ENCODE data around the gene SNRNP35.
A peak's percentile ranks its signal among the peaks of the same experiment; 100 is the strongest.
"Not testable (repeated sequence)": the region's sequence is repeated elsewhere in the genome, so short reads cannot be mapped to it uniquely, and the experiment has no call there.

Gene SNRNP35

GRCh38 chr12:123449856-123450255, 8.1 kb upstream of the SNRNP35 start:
- no peak for DNase-seq

- DNase-seq = no peak
These were observed 7.3 kb upstream of the SNRNP35 start for GRCh38 chr12:123450636-123451035.

GRCh38 chr12:123452276-123452550, 5.7 kb upstream of the SNRNP35 start:
- not testable (repeated sequence) for DNase-seq

- DNase-seq = no peak
These were observed 4.8 kb upstream of the SNRNP35 start for GRCh38 chr12:123453165-123453564.

- DNase-seq = not testable (repeated sequence)
These were observed 5.2 kb downstream of the SNRNP35 start for GRCh38 chr12:123463174-123463573.

- DNase-seq = no peak
These were observed 7.1 kb downstream of the SNRNP35 start for GRCh38 chr12:123465084-123465483.

GRCh38 chr12:123468786-123469185, 10.8 kb downstream of the SNRNP35 start:
- no peak for DNase-seq

GRCh38 chr12:123469978-123470377, 12.0 kb downstream of the SNRNP35 start:
- no peak for DNase-seq

- peak; percentile 38 for DNase-seq
These were observed 13.6 kb downstream of the SNRNP35 start for GRCh38 chr12:123471374-123472068.

GRCh38 chr12:123472438-123472849, 14.5 kb downstream of the SNRNP35 start:
- no peak for DNase-seq

GRCh38 chr12:123474485-123475245, 16.7 kb downstream of the SNRNP35 start:
- DNase-seq = no peak

GRCh38 chr12:123475246-123475703, 17.3 kb downstream of the SNRNP35 start:
- no peak for DNase-seq

- no peak for DNase-seq
These were observed 20.1 kb downstream of the SNRNP35 start for GRCh38 chr12:123478069-123478468.

GRCh38 chr12:123478762-123479161, 20.8 kb downstream of the SNRNP35 start:
- no peak for DNase-seq

- DNase-seq = no peak
These were observed 21.7 kb downstream of the SNRNP35 start for GRCh38 chr12:123479442-123480180.

- not testable (repeated sequence) for DNase-seq
These were observed 23.3 kb downstream of the SNRNP35 start for GRCh38 chr12:123481251-123481650.

- DNase-seq = no peak
These were observed 24.9 kb downstream of the SNRNP35 start for GRCh38 chr12:123482876-123483275.

- DNase-seq = no peak
These were observed 25.8 kb downstream of the SNRNP35 start for GRCh38 chr12:123483602-123484248.

GRCh38 chr12:123485756-123486155, 27.8 kb downstream of the SNRNP35 start:
- no peak for DNase-seq

GRCh38 chr12:123487428-123487827, 29.5 kb downstream of the SNRNP35 start:
- DNase-seq = no peak

- no peak for DNase-seq
These were observed 30.7 kb downstream of the SNRNP35 start for GRCh38 chr12:123488539-123489230.

- no peak for DNase-seq
These were observed 31.6 kb downstream of the SNRNP35 start for GRCh38 chr12:123489580-123489979.

GRCh38 chr12:123490089-123490488, 32.1 kb downstream of the SNRNP35 start:
- no peak for DNase-seq
